Neural crest cell (in vitro differentiated cells): ENCODE results near the gene DGKG. TPM values are rescaled to one million over a fixed set of nuclear protein-coding genes. Genes with fewer than 3 reads are reported as not detected.

Source experiments
- DNase-seq: peaks from one replicate; pipeline ENCODE4 v3.0.0; 2021; ENCODE audit warnings: low read depth, mixed read lengths, low spot score
- H3K27ac Mint-ChIP-seq: one replicate; pipeline ENCODE4 v1.8.0; 2021; ENCODE audit warnings: mild to moderate bottlenecking, mixed read lengths; ENCODE audit not compliant: unreplicated experiment
- H3K27me3 Mint-ChIP-seq: 2 replicates; pipeline ENCODE4 v1.8.0; 2021; ENCODE audit warnings: low read depth, mild to moderate bottlenecking, mixed read lengths
- H3K36me3 Mint-ChIP-seq: 2 replicates; pipeline ENCODE4 v1.8.0; 2021; ENCODE audit warnings: low read depth, mild to moderate bottlenecking, mixed read lengths
- H3K4me1 Mint-ChIP-seq: 2 replicates; pipeline ENCODE4 v1.8.0; 2021; ENCODE audit warnings: mixed read lengths
- H3K4me3 Mint-ChIP-seq: one replicate; pipeline ENCODE4 v1.8.0; 2021; ENCODE audit warnings: mild to moderate bottlenecking, mixed read lengths
- H3K9me3 Mint-ChIP-seq: 2 replicates; pipeline ENCODE4 v1.8.0; 2021; ENCODE audit warnings: mixed read lengths
- total RNA-seq: library from RNA; stranded (reverse); gene quantifications from 2 replicates; pipeline ENCODE4 v1.2.1, GENCODE V29; 2021
- TF ChIP-seq, protein P1 (sequence below): fragments of 200-600 bp; sonication (generic); conservative IDR thresholded peaks from 2 replicates; pipeline ENCODE4 v1.5.0; 2021; ENCODE audit warnings: antibody characterized with exemption, mild to moderate bottlenecking

DGKG gene
- total RNA-seq, 1 donor from 2014 or later: not detected

DNA sequence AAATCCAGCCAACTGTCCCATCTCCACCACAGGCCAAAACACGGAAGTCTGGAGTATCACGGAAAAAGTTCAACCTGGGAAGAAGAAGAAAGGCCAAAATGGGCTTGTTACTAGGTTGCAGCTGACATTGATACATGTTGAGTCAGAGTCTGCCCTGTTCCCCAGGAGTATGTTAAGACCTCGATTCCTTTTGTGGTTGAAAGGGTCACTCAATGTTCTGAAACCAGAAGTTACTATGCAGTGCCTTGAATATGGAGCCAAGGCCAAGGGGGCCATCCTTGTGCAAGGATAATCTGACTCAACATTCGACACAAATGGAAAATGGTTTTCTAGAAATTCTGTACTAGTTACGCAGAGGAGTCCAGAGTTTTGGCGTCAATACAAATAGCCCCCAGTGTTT, 104.2 kb downstream of the DGKG start:
- Mint-ChIP-seq H3K27ac (no peak overlapping the region), H3K9me3 (no peaks in the 10 kb centered on the region), H3K36me3 (no peaks in the 10 kb centered on the region), H3K27me3 (peaks cover 34% of the 10 kb centered on the region), H3K4me3 (no peak overlapping the region), H3K4me1 (peaks cover 25% of the 10 kb centered on the region)
- TF ChIP-seq, protein P1, sequence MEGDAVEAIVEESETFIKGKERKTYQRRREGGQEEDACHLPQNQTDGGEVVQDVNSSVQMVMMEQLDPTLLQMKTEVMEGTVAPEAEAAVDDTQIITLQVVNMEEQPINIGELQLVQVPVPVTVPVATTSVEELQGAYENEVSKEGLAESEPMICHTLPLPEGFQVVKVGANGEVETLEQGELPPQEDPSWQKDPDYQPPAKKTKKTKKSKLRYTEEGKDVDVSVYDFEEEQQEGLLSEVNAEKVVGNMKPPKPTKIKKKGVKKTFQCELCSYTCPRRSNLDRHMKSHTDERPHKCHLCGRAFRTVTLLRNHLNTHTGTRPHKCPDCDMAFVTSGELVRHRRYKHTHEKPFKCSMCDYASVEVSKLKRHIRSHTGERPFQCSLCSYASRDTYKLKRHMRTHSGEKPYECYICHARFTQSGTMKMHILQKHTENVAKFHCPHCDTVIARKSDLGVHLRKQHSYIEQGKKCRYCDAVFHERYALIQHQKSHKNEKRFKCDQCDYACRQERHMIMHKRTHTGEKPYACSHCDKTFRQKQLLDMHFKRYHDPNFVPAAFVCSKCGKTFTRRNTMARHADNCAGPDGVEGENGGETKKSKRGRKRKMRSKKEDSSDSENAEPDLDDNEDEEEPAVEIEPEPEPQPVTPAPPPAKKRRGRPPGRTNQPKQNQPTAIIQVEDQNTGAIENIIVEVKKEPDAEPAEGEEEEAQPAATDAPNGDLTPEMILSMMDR: no peak
- DNase-seq: no peak

DNA sequence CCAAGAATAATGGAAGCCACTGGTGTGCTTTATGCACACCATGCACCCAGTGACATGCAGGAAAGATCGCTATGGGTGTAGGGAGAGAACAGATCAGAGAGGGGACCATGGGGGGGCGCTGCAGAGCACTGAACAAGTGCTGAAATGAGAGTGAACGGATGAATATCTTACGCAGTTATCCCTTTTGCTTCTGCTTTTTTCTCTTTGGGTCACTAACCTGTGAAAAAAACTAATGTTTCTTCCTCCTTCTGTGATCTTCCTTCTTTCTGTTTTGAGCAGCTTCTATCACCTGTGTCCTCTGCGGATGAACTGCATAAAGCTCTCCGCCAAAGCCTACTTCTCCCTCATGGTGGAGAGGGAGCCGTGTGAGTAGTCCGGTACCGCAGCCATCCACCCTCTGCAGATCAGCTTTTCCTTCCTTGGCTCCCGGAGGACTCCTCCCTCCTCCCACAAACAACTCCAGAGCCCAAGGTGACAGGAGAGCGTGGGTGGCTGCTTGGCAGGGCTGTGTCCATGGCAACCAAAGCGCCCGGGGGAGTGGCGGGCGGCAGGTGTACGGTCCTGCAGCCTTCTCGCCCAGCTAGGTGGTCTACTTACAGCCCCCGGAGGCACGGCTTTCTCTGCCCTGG, 106.2 kb downstream of the DGKG start:
- TF ChIP-seq, protein P1: peak; percentile 43
- no peak for DNase-seq
- H3K27me3 Mint-ChIP-seq: peaks cover 31% of the 10 kb centered on the region
- no peak overlapping the region for H3K27ac Mint-ChIP-seq
- no peak overlapping the region for H3K4me3 Mint-ChIP-seq
- H3K36me3 Mint-ChIP-seq: no peaks in the 10 kb centered on the region
- H3K4me1 Mint-ChIP-seq: peaks cover 25% of the 10 kb centered on the region
- H3K9me3 Mint-ChIP-seq: no peaks in the 10 kb centered on the region

DNA sequence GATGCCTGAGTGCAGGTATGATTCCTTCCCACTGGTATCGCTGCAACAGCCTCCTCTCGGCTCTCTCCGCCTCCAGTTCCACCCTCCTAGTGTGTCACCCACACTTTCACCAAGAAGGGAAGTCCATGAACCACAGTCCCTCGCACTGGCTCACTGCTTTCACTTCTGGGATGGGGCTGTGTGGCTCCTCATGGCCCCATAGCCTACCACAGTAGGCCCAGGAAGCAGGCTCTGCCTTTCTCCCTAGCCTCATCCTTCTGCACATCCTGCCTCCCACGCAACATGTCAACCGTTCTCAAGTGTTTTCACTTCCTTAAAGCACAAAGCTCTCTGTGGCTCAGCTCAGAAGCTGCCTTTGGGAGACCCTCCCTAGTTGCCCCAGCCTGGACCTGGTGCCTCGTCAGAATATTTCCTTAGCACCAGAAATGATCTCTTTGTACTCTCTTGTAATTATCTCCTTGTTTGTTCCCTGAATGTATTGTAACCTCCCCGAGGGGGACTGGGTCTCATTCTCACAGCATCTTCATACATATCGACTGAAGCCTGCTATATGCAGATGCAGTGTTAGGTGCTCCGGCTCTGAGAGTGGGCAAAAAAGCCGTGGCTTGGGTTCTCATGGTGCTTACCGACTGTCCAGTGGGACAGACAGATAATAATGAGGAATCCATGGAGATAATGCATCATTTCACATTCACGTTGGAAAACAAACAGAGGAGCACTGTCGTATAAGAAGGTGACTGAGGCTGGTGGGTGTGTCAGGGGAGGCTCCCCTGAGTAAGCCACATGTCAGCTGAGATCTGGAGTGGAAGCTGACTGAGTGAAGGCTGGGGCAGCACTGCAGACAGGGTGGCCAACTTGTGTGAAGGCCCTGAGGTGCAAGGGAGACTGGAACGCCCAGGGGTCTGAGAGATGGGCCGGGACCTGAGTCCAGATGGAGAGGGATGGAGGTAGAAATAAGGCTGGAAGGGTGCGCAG, 107.1 kb downstream of the DGKG start:
- Mint-ChIP-seq H3K9me3 (no peaks in the 10 kb centered on the region), H3K27me3 (peaks cover 33% of the 10 kb centered on the region)
- DNase-seq: no peak

DNA sequence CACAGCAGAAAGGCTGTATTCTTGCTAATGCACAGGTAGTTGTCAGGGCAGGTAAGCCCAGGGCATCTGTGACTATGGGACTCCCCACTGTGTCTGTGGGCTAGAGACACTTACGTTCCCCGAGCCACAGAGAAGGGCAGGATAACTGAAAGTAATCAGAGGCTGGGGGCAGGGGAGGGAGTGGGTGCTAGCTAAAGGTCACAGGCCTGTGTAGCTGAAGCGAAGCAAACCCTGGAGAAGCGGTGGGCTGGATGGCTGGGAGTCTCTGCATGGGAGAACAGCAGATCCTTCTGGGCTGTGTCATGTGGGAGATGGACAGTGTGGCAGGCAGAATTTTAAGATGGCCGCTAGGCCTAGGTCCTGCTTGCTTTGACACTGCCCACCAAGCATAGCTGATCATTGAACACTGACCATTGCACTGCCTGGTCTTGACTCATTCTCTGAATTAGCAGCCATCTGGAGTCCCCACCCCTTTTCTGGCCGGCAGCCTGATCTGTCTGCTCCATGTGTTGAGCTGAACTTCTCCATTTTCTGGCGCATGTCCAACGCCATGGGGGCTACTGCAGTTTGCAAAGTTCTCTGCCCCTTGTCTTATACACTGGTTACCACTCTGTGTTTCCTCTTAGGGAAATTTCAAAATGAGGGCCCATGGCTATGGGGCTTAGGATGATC, 110.0 kb downstream of the DGKG start:
- DNase-seq: no peak
- Mint-ChIP-seq H3K27ac (peak overlapping the region; percentile 6), H3K36me3 (no peaks in the 10 kb centered on the region), H3K4me3 (no peak overlapping the region), H3K9me3 (no peaks in the 10 kb centered on the region), H3K4me1 (peaks cover 5% of the 10 kb centered on the region), H3K27me3 (peaks cover 23% of the 10 kb centered on the region)
- TF ChIP-seq, protein P1: no peak

More for the DNA sequence above, 107.1 kb downstream of the DGKG start:
- Mint-ChIP-seq H3K4me3 (no peak overlapping the region), H3K27ac (no peak overlapping the region), H3K4me1 (peaks cover 19% of the 10 kb centered on the region), H3K36me3 (no peaks in the 10 kb centered on the region)
- TF ChIP-seq, protein P1: no peak

DNA sequence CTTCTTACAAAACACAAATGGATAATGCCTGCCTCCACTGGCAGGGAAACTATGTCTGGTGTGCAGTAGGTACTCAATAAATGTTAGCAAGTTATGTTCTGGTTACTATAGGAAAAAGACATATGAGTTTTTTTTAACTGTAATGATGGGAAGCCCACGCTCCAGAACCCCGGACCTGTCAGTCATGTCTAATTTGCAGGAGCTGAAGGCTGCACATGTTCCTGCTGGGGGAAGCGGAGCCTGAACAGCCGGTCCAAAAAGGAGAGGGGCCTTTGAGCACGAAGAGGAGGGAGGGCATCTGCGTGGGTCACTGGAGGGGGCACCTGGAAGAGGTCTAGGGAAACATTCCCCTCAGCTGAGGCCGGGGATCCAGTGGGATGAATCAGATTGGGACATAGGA, 113.2 kb downstream of the DGKG start:
- no peaks in the 10 kb centered on the region for H3K36me3 Mint-ChIP-seq
- no peaks in the 10 kb centered on the region for H3K9me3 Mint-ChIP-seq
- no peak overlapping the region for H3K4me3 Mint-ChIP-seq
- no peaks in the 10 kb centered on the region for H3K4me1 Mint-ChIP-seq
- H3K27me3 Mint-ChIP-seq: peaks cover 16% of the 10 kb centered on the region
- no peak overlapping the region for H3K27ac Mint-ChIP-seq
- no peak for DNase-seq
- TF ChIP-seq, protein P1: no peak
